OCI-M1 (cell line): ENCODE data around the gene SLC1A2.

Experiments
- DNase-seq: peaks from one replicate; lab custom pipeline; 2025; lab: John Stamatoyannopoulos, UW

SLC1A2 gene

DNA sequence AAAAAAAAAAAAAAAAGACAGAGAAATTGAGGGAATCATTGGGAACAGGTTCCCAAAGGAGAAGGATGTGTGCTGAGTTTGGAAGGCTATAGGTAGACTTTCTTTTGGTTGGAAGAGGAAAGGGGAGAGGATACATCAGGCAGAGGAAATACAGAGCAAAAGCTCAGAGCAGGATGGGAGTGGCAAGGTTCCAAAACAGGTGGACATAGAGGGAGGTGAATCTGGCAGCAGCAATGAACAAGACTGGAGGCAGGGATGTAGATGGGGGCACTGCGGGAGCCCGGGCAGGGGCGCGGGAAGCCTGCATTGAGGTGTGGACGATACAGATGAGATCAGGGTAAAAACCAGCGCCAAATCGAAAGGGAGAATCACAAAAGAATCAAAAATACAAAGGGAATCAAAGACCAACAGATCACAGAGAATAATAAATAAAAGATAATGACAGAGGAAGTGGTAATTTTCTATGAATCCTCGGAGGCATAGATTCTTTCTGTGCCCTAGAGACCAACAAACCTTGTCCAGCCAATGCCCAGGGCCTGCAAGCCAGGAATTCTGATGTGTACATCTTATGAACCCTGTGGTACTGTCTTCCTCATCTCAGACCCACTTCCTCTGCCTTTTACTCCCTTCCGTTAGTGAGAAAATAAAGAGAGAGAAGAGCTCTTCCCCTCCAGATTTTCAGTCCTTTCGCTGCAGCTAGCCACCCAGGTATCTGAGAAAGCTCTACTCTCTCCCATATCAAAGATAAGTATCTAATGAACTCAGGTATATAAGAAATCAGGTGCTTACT, 70.3 kb downstream of the SLC1A2 start:
- no peak for DNase-seq

GRCh38 chr11:35347921-35348331, 71.4 kb downstream of the SLC1A2 start:
- no peak for DNase-seq

DNA sequence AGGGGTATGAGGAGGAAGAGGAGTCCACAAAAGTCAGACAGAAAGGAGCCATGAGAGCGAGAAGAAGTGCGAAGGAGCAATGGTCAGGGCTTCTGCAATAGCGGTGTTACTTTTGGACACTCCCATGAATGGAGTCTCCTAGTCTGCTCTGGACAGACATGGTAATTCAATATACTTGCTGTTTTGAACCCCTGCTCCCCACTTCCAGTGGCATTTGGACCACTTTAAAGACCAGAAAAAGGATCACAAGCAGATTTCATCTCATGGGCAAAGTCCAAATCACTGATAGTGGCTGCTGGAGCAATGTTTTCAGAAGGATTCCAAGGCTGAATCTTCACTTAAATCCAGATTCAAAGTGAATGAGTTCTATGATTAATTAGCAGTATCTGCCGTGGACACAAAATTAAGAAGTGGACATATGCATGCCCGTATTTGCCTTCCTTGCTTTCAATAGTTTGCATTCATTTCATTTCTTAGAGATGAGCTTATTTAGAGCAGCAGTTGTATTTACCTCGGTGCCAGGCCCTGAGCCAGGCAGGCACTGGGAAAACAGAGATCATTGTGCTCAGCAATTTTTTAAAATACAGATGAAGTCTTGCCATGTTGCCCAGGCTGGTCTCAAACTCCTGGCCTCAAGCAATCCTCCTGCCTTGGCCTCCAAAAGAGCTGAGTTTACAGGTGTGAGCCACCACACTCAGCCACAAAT, 72.0 kb downstream of the SLC1A2 start:
- DNase-seq: no peak

DNA sequence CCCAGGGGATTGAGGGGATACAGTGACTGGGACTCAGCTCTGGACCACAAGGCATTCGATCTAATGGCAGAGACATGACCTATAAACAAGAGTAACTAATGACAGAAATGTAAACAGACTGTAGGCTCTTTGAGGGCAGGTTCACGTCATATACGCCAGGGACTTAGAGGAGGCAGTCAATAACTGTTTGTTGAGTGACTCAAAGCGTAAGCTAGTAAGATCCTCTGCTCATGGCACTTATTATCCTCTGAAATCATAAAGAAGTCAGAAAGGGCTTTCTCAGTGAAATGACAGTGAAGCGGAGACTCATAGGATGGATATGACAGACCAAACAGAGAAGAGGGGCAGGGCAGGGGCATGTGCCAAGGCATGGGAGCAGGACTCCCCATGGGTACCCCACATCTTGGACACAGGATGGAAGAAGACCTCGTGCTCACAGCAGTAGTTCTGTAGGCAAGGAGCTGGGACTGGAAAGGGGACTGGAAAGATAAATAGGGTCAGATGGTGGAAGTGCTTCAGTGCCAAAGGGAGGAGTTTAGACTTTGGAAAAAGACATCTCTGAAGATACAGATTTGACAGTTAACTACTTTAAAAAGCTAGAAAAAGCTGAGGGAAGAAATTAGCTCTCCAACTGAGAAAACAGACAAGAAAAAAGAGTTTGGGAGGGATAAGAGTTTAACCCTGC, 72.7 kb downstream of the SLC1A2 start:
- no peak for DNase-seq

- DNase-seq: no peak
Measured at GRCh38 chr11:35344681-35345574, 74.4 kb downstream of the SLC1A2 start.

DNA sequence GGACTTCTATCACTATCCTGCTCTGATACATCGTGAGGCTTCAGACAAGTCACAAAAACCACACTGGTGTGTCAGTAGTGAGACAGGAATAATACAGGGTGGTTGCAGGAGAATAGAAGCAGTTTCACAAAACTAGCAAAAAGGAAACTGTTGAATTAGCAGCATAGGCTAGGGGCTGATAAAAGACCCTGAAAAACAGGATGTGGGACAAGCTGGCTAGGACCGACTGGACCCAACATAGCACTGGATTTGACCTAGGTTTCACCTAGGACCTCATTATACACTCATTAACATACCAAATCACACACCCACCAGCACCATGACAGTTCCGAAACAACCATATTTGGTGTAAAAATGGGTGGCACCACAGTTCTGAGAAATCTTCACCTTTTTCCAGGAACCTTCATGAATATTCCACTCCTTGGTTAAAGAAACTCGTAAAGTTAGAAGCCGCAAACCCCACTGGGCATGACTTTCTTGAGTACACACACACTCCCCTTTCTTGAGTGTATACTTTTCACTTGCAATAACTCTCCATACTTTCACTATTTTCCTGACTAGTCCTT, 76.2 kb downstream of the SLC1A2 start:
- peak; percentile 36 for DNase-seq

- no peak for DNase-seq
Measured at GRCh38 chr11:35340715-35341114, 78.6 kb downstream of the SLC1A2 start.

DNA sequence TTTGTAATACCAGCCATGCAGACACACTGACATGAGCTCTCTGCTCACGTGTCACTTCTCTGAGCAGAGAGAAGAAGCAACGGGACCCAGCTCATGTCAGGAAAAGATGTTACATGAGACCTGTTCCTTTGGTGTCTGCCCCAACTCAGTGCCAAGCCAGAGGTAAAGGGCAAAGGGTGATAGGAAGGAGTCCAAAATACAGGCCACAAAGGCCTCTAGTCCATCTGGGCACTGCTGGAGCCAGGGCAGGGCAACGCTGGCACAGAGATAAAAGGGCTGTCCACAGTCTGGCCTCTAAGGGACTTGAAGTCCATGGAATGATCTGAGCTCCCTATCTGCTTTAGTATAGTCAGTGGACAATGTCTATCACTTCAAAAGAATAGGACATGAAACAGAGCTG, 79.3 kb downstream of the SLC1A2 start:
- no peak for DNase-seq

GRCh38 chr11:35338921-35339320, 80.4 kb downstream of the SLC1A2 start:
- no peak for DNase-seq

GRCh38 chr11:35337914-35338305, 81.4 kb downstream of the SLC1A2 start:
- no peak for DNase-seq

DNA sequence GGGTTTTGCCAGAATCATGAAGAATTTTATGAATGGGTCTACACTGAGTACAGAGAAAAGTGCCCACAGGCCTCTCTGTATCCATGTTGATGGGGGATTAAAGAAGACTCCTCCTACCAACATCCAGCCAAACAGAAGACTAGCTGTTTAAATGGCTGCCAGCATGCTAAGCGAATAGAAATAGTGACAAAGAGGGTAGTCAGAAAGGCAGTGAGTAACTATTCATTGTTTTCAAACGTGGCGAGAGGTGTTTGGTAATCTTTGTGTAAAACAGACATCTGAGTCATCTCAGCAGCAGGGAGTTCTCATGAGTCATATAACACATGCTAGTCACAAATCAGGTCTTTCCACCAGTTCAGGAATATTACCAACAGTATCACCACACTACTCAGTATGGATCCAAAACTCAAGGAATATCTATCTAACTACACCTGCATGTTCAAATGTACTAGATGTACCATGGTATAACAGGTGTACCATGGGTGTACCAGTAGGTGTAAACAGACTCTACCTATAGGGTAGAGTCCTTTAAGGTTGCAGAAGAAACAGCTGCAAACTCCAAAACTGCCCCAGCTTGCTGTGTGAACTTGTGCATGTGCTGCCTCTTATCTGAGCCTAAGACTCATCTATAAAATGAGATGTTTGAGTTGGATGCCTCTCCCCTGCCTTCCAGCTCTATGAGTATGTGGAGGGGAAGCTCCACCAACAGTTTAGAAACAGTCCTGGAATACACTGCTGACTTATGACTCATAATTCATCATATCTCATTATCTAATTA, 82.0 kb downstream of the SLC1A2 start:
- DNase-seq: no peak

DNA sequence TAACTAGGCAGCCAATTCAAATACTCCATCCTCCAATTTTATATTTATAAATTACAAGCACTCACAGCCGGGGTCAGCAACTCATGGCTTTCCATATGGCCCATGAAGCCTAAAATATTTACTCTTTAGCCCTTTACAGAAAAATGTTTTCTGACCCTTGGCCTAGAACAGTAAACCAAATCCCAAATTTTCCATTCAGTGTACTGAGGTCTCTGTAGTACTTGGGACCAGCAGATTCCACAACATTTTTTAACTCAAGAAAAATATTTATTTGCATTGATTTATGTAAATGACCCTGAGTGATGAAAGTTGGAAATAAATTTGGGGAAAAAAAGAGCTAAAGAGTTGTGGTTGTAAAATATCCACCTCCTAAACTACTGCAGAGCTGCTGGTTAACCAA, 82.6 kb downstream of the SLC1A2 start:
- no peak for DNase-seq

GRCh38 chr11:35335226-35335625, 84.1 kb downstream of the SLC1A2 start:
- no peak for DNase-seq

DNA sequence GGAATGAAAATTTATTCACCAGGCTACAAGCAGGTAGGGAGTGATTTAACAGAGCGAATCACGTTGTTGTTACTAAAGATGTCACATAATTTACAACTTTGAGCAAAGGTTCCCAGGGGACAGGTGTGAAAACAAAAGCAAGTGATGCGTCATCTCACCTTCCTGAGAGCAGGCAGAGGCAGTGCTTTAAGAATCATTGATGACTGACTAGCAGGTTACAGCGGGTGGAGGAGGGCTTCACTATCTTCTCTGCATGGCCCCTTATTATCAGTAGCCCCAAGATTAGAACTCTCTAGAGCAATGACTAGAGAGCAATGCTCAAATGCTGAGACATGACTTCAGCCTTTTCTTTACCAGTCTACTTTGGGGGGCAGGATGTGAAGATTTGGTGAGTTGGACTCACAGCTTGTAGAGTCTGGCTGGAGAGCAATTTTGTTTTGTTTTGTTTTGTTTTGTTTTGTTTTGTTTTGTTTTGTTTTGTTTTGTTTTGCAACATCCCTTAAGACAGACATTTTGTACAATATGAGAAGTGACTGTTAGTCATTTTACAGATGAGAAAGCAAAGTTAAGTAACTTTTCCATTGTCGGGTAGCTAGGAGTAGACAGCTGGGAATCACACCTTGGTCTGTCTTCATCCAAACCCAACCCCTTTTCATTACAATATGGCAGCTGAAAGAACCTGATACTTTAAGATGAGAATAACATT, 84.8 kb downstream of the SLC1A2 start:
- no peak for DNase-seq

DNA sequence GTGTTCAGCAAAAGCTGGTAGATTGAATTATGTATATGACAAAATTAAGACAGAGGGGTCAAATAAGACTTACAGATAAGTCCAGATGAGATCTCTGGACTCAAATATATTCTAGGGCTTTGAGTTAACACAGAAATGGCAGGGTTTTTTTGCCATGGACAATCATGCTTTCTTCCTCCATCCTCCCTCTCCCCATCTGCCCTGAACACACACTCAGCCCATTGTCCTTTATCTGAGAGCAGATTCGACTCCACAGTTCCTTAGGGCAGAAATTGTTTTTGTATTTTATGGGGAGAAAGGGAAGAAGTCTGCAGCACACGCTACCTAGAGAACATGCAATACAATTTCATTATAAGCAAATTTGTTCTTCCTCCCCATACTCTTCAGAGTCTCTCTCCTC, 86.8 kb downstream of the SLC1A2 start:
- no peak for DNase-seq

- no peak for DNase-seq
Measured at GRCh38 chr11:35330931-35331330, 88.4 kb downstream of the SLC1A2 start.

DNA sequence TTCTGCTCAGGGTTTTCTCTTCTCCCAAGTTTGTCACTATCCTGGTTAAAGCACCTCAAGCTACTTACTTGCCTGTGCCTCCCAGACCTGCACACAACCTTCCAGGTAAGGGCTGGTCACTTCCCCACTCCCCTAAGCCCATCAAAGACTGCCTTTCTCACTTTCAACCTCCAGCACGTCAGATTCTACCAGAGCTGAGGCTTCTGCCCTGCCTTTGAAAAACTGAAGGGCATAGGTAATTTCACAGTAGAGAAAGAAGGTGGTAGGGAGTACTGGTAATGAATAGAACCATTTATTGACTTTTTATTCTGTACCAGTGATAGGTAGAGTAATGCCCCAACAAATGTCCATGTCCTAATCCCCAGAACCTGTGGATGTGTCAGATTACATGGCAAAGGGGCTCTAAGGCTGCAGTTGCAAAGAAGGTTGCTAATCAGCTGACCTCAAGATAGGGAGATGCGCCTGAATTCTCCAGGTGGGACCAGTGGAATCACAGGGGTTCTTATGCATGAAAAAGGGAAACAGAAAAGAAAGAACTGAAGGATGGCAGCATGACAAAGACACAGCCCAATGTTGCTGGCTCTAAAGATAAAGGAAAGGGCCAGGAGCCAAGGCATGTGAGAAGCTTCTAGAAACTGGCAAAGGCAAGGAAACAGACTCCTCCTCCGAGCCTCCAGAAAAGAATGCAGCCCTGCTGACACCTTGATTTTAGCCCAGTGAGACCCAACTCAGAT, 89.0 kb downstream of the SLC1A2 start:
- DNase-seq: no peak

GRCh38 chr11:35327829-35328228, 91.5 kb downstream of the SLC1A2 start:
- DNase-seq: no peak

GRCh38 chr11:35326266-35326879, 93.0 kb downstream of the SLC1A2 start:
- no peak for DNase-seq
